K562 (cell line): ENCODE measurements around the gene LDLRAD3. TPM values are rescaled to one million over a fixed set of nuclear protein-coding genes. Genes with fewer than 3 reads are reported as not detected.

Experiments used
- ATAC-seq: fragments of 200-7000 bp; cut with Tn5 transposase; 3 replicates; pipeline ENCODE4 v1.9.1; 2020; ENCODE audit warnings: moderate library complexity
- BruUV-seq: library from RNA; stranded (reverse); fragments of 400-500 nt; replicated peaks from 2 replicates; lab custom pipeline; 2021; lab: Mats Ljungman, UMichigan
- CTCF ChIA-PET: fragments of 300-600 bp; formaldehyde crosslinking; extraction: SDS; loops from one replicate; lab custom pipeline; 2021; ENCODE audit warnings: low intra/inter-chr PET ratio; lab: Yijun Ruan, JAX
- POLR2A ChIA-PET: fragments of 300-600, 350-650 bp; sonication (Branson Sonifier 250); formaldehyde crosslinking; extraction: SDS; loops from one replicate; lab custom pipeline; 2021; ENCODE audit warnings: antibody characterized with exemption, inconsistent platforms; lab: Yijun Ruan, JAX
- DNase-seq, 4 experiments: peaks; one replicate each; pipeline versions ENCODE4 v3.0.0 to v3.0.0-alpha.2; 2011 to 2018; ENCODE audit warnings: low spot score in 3 of 4, mixed read lengths in 3 of 4; ENCODE audit errors: extremely low read depth in 1 of 4
- FAIRE-seq: peaks from 2 replicates; lab custom pipeline; 2011; peaks lifted over from hg19 to GRCh38; lab: Jason Lieb, UNC
- H2AFZ ChIP-seq: 2 replicates; pipeline ENCODE4 v1.6.0; 2011; ENCODE audit warnings: low read depth, low read length, control low read depth, inconsistent platforms
- H3K27ac ChIP-seq: fragments of 200-600 bp; 3 replicates; pipeline ENCODE4 v1.8.0; 2011; ENCODE audit warnings: low read depth, mild to moderate bottlenecking, control low read depth, inconsistent platforms, low read length, moderate library complexity, mixed read lengths; ENCODE audit errors: extremely low read depth
- H3K27me3 ChIP-seq, 2 experiments: fragments of 300-600 bp in 1 of 2; 2 replicates in 1 of 2; 3 replicates in 1 of 2; pipeline versions ENCODE4 v1.6.0 to v1.8.0; 2011; ENCODE audit warnings: inconsistent platforms in 2 of 2, low read length in 2 of 2, mild to moderate bottlenecking in 1 of 2, mixed read lengths in 1 of 2, moderate library complexity in 1 of 2; ENCODE audit not compliant: control insufficient read depth in 2 of 2, insufficient read depth in 2 of 2
- H3K36me3 ChIP-seq: fragments of 300-600 bp; 3 replicates; pipeline ENCODE4 v1.8.0; 2011; ENCODE audit warnings: mild to moderate bottlenecking, low read length, inconsistent platforms; ENCODE audit not compliant: control insufficient read depth, insufficient read depth
- H3K4me1 ChIP-seq, 2 experiments: fragments of 200-600 bp in 1 of 2; replicated peaks in 1 of 2; 2 replicates in 1 of 2; 3 replicates in 1 of 2; pipeline versions ENCODE4 v1.5.1 to v1.8.0; 2011; ENCODE audit warnings: inconsistent platforms in 2 of 2, low read length in 2 of 2, mild to moderate bottlenecking in 1 of 2, mixed read lengths in 1 of 2, moderate library complexity in 1 of 2; ENCODE audit not compliant: control insufficient read depth in 2 of 2, insufficient read depth in 2 of 2
- H3K4me2 ChIP-seq: 2 replicates; pipeline ENCODE4 v1.6.1; 2011; ENCODE audit warnings: low read length, control low read depth, inconsistent platforms, mixed read lengths; ENCODE audit not compliant: insufficient read depth
- H3K4me3 ChIP-seq: fragments of 200-600 bp; sonication (generic), shearing (Covaris generic); 2 replicates; pipeline ENCODE4 v1.5.1; 2016; ENCODE audit warnings: control low read depth, inconsistent platforms
- H3K79me2 ChIP-seq: fragments of 200-600 bp; 3 replicates; pipeline ENCODE4 v1.8.0; 2011; ENCODE audit warnings: low read length, inconsistent platforms; ENCODE audit not compliant: control insufficient read depth, insufficient read depth
- H3K9ac ChIP-seq, 2 experiments: 2 replicates each; pipeline versions ENCODE4 v1.6.0 to v1.6.1; 2011; ENCODE audit warnings: low read depth in 2 of 2, low read length in 2 of 2, control low read depth in 1 of 2, inconsistent platforms in 1 of 2, mild to moderate bottlenecking in 1 of 2, mixed read lengths in 1 of 2; ENCODE audit not compliant: insufficient read depth in 1 of 2
- H3K9me1 ChIP-seq: one replicate; pipeline ENCODE4 v1.6.0; 2011; ENCODE audit warnings: inconsistent platforms, mild to moderate bottlenecking, low read length, moderate library complexity; ENCODE audit not compliant: control insufficient read depth, insufficient read depth
- H3K9me3 ChIP-seq: replicated peaks from 2 replicates; pipeline ENCODE4 v1.5.1; 2011; ENCODE audit warnings: low read depth, low read length, inconsistent platforms; ENCODE audit not compliant: control insufficient read depth, insufficient read depth
- H4K20me1 ChIP-seq: replicated peaks from 2 replicates; pipeline ENCODE4 v1.6.1; 2011; ENCODE audit warnings: low read length, inconsistent platforms, mixed read lengths; ENCODE audit not compliant: control insufficient read depth, insufficient read depth
- BDP1 ChIP-seq: IDR thresholded peaks from 3 replicates; pipeline ENCODE4 v1.6.1; 2011; ENCODE audit not compliant: insufficient read length, insufficient read depth
- MTA3 ChIP-seq: fragments of 450-650 bp; formaldehyde crosslinking; IDR thresholded peaks from 2 replicates; pipeline ENCODE4 v1.6.1; 2017; ENCODE audit warnings: mild to moderate bottlenecking, borderline replicate concordance
- POLR2H ChIP-seq: IDR thresholded peaks from 2 replicates; pipeline ENCODE4 v1.6.1; 2016; ENCODE audit warnings: missing genetic modification characterization, low read depth, mild to moderate bottlenecking, control low read depth, missing compliant biosample characterization, moderate library complexity
- SMARCE1 ChIP-seq: fragments of 450-650 bp; IDR thresholded peaks from 2 replicates; pipeline ENCODE4 v1.7.1; 2016; ENCODE audit warnings: mild to moderate bottlenecking
- WGBS: fragments of 100-300 bp; shearing (Covaris generic); methylation state at CpG from one replicate; pipeline ENCODE4 v1.1.6; 2016; ENCODE audit warnings: low coverage, mixed read lengths; ENCODE audit not compliant: insufficient coverage; ENCODE audit errors: missing lambda C conversion rate; 5-methylcytosine and 5-hydroxymethylcytosine counted together
- in situ Hi-C: fragments of 300-500 bp; cut with MboI; formaldehyde crosslinking; loops from 4 replicates; pipeline ENCODE4 v1.15.0; 2018; ENCODE audit warnings: inconsistent platforms, mixed read lengths
- intact Hi-C: fragments of 100-400 bp; cut with micrococcal nuclease; formaldehyde crosslinking; loops from 2 replicates; pipeline ENCODE4 v1.14.2; 2022
- microRNA-seq: library from miRNA; unstranded; fragments of <30 nt; microRNA quantifications from one replicate; pipeline ENCODE4, GENCODE V29; 2018; ENCODE audit warnings: borderline microRNAs expressed
- polyA plus RNA-seq, 8 experiments: library from polyadenylated mRNA; depleted of rRNA in 4 of 8; stranded (reverse) in 5 of 8; unstranded in 3 of 8; fragments of >200 nt; fragmentation: Nextera tagmentation in 2 of 8; fragmentation: Illumina TruSeq in 1 of 8; extraction: Ambion mirVana in 2 of 8; extraction: Trizol in 1 of 8; gene quantifications; 2 replicates each; pipeline versions ENCODE4 v1.2.1 to v1.2.3, GENCODE V29; 2011 to 2014; ENCODE audit warnings: inconsistent platforms in 1 of 8, missing spikeins in 1 of 8
- small RNA-seq: library from RNA; depleted of rRNA; stranded (forward); fragments of <200 nt; gene quantifications from one replicate; pipeline ENCODE3, GENCODE V24; 2014
- total RNA-seq, 7 experiments: library from RNA; depleted of rRNA in 6 of 7; stranded (reverse); fragments of >200 nt in 6 of 7; fragmentation: Illumina TruSeq in 2 of 7; extraction: Trizol in 2 of 7; gene quantifications; 2 replicates each; pipeline versions ENCODE4 v1.2.1 to v1.2.3, GENCODE V29; 2011 to 2021; ENCODE audit warnings: low replicate concordance in 1 of 7
- TF ChIP-seq, protein P1 (sequence below): sonication (generic); IDR thresholded peaks from 2 replicates; pipeline ENCODE4 v1.6.1; 2016

The LDLRAD3 gene
- total and polyA plus RNA-seq, 9 of the 15 experiments (the other 6 are each of a cell fraction or from before 2014, with no cell fraction given) = 0.73 to 7.2 (median 3.5) TPM

DNA sequence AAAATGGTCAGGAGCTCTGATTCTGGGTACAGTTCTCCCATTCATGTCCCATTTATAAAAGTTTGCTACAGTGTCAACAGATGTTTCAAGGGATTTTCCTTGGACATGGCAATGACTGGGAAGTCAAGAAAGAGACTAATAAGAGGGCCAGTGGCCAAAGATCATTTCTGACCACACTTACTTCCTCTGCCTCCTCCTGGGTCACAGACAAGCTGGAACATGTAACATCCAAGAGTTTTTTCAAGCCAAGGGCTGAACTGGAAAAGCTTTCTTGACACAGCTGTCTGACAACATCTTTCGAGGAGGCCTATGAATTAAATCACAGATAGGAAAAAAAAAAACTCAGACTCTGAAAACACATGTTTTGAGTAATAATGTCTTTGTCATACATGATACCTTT is 336.7 kb downstream of the LDLRAD3 start:
- Histone ChIP-seq H3K9me3 (no peaks in the 10 kb centered on the region), H4K20me1 (no peaks in the 10 kb centered on the region), H3K27me3 (no peaks in the 10 kb centered on the region), H3K4me3 (no peak overlapping the region), H3K79me2 (no peaks in the 10 kb centered on the region), H3K36me3 (no peaks in the 10 kb centered on the region), H3K4me2 (no peak overlapping the region), H3K27ac (no peak overlapping the region), H3K4me1 (no peaks in the 10 kb centered on the region), H3K9me1 (no peaks in the 10 kb centered on the region), H2AFZ (no peak overlapping the region), H3K9ac (no peak overlapping the region)
- TF ChIP-seq BDP1 (no peak), MTA3 (no peak), POLR2H (no peak), SMARCE1 (no peak)
- TF ChIP-seq, protein P1, sequence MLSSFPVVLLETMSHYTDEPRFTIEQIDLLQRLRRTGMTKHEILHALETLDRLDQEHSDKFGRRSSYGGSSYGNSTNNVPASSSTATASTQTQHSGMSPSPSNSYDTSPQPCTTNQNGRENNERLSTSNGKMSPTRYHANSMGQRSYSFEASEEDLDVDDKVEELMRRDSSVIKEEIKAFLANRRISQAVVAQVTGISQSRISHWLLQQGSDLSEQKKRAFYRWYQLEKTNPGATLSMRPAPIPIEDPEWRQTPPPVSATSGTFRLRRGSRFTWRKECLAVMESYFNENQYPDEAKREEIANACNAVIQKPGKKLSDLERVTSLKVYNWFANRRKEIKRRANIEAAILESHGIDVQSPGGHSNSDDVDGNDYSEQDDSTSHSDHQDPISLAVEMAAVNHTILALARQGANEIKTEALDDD = no peak
- FAIRE-seq (no peak), ATAC-seq (no peak), DNase-seq (no peak)
- in situ Hi-C loops (no loop called here), intact Hi-C loops (no loop called here)
- ChIA-PET POLR2A (no interaction called here), CTCF (interaction anchor here (0.7 kb wide), 1 partner anchor 572 kb away, joined by 3 read pairs; no protein-coding TSS in a partner anchor)
- WGBS = 10% methylated on average over 1 of the region's 1 CpG
- no TSS peak for BruUV-seq

Small RNAs within 50 kb of the gene (microRNA-seq; reads per million reads assigned to microRNA genes)
- not detected for gene MIR3973

Small RNAs within 50 kb of the gene (small RNA-seq; reads per million reads assigned to genes)
- gene MIR3973 = not detected
